Stimulated activated CD8-positive, alpha-beta memory T cell treated with anti-CD3 and anti-CD28 coated beads, Interleukin-12 subunit alpha, Interleukin-12 subunit beta, amount 100 ng/mL, for 1 hour (primary cell): ENCODE data around the gene SLC35A5.
"Not testable (repeated sequence)": the region's sequence is repeated elsewhere in the genome, so short reads cannot be mapped to it uniquely, and the experiment has no call there.

ENCODE experiments used
- DNase-seq: peaks from one replicate; pipeline ENCODE4 v3.0.0-alpha.2; 2020; ENCODE audit warnings: low read depth

Gene SLC35A5, protein sequence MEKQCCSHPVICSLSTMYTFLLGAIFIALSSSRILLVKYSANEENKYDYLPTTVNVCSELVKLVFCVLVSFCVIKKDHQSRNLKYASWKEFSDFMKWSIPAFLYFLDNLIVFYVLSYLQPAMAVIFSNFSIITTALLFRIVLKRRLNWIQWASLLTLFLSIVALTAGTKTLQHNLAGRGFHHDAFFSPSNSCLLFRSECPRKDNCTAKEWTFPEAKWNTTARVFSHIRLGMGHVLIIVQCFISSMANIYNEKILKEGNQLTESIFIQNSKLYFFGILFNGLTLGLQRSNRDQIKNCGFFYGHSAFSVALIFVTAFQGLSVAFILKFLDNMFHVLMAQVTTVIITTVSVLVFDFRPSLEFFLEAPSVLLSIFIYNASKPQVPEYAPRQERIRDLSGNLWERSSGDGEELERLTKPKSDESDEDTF

DNA sequence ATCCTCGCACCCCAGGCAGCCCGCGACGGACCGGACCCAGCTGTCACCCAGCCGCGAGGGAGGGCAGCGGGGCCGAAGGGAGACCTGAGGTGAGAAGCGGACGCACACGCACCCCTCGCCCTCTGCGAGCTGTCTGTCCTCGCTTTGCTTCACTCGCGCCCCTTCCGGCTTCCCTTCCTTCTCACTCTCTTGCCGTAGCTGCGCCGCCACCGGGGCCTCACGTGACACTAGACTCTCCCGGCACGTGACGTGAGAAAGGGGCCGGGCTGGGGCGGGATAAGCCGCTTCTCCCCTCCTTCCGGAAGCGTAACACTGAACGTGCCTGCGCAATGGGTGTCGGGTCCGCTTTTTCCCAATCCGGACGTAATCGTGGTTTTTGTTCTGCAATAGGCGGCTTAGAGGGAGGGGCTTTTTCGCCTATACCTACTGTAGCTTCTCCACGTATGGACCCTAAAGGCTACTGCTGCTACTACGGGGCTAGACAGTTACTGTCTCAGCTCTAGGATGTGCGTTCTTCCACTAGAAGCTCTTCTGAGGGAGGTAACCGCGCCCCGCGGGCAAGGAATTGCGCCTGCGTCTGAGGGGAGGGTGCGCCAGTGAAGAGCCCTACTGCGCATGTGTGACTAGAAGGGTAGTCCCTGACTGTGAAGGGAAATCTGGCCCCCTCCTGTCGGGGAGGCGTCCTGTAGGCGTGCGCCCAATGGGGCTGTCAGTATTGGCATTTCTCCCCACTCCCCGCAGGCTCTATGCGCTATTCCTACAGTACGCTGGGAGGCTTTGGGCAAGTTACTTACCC is at the start of gene SLC35A5, which contains the start of gene ATG3:
Gene SLC35A5, plus strand, starts transcription at position 312 of the 796 bp plus-strand sequence. CDS start 1,359 bp downstream, outside the sequence.
Gene ATG3, minus strand, starts transcription at position 229 of the 796 bp plus-strand sequence. CDS start 434 bp downstream, outside the sequence.
- DNase-seq, result peak; percentile 99

DNA sequence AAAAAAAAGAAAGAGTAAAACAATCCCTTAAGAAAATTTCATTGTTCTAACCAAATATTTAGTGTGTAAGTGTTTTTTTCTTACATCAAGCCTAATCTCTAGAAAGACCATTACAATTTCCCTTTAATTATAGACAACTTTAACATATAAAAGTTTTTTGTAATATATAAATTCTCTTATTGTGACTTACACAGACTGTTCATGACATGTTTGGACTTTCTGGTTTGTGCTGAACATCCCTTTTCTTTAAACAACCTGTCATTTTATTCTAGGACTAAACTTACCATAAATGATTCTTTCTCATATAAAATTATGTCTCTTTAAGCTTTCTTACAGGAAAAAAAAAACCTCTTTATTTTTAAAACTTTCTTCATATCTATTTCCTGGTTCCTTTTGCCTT is 49.5 kb upstream of the SLC35A5 start:
- no peak for DNase-seq

DNA sequence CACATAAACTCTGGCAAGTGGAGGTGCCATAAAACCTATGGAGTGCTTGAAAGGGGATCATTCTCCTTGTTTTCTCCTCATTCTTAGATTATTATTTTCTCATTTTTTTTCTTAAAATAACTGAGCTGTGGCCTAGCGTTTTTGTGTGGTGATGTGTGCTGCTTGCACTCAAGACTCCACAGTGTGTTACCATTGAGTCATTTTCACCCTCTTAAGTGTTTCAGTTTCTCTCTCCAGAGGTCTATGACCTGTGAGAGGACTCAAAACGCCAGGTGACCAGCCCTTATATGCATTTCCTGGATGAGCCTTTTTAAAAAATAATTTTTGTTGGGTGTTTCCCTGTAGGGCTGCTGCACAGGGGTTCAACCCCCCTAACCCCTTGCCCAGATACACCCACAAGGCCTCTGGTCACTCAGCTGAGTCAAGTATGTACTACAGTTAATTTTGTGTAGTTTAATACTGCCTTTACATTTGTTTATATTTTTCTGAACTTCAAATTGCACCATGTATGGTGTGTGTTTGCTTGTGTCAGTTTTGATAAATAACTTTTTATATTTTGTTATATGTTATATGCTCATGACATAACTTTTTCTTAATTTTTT is 47.2 kb upstream of the SLC35A5 start:
- DNase-seq, result no peak

DNA sequence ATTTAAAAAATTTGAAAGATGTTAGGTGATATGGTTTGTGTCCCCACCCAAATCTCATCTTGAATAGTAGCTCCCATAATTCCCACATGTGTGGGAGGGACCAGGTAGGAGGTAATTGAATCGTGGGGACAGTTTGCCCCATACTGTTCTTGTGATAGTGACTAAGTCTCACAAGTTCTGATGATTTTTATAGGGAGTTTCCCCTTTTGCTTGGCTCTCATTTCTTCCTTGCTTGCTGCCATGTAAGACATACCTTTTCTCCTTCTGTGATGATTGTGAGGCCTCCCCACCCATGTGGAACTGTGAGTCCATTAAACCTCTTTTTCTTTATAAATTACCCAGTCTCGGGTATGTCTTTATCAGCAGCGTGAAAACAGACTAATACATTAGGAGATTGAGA is 42.9 kb upstream of the SLC35A5 start:
- DNase-seq, result not testable (repeated sequence)

DNA sequence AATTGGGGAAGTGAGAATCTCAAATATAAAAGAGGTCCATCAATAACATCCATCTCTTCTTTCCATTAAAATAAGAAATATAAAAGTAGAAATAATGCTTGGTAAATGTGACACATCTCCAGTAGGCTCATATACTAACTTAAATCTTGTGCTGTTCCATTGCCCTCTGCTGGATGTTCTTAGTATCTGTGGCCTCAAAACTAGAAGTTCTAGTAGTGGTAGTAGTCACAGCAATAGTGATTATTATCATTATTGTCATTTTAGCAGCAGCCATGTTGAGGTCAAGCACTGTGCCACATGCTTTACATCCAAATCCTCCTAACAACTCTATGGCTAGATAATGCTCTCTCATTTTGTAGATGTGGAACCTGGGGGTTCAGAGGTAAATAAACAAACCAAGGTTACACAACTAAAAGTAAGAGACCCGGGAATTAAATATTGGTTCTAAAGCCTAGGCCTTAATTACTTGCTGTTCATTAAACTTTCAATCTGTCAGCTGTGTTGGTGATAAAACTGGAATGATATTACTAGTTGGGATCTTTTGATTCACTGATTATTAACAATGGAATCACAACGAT is 42.3 kb upstream of the SLC35A5 start:
- DNase-seq, result no peak

DNA sequence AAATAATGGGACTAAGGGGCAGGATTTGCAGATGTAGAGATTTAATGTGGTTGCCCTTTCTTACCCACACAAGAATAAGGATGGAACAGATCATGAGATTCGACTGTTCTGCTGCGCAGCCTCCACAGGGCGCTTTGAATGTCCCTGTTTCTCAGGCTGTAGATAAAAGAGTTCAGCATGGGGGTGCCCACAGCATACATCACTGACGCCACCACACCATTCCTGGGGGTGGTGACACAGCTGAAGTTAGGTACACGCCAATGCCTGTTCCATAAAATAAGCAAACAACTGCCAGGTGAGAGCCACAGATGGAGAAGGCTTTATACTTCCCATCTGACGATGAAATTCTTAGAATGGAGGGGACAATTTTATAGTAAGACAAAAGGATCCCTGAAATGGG is 37.7 kb upstream of the SLC35A5 start:
- not testable (repeated sequence) for DNase-seq

DNA sequence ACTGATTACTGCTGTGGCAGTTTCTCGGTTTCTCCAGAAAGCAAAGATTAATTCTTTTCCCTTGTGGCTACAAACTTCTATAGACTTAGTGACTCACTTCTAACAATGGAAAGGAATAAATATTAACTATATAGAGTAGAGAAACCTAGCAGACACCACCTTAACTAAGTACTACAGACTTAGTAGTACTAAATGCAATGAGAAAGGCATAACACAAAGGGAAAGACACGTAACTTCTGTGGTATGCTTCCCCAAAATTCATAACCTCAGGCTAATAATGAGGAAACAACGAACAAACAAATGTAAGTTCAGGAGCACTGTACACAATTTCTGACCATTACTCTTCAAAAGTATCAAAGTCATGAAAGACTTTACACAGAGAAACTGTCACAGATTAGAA is 31.3 kb upstream of the SLC35A5 start:
- DNase-seq, result no peak

DNA sequence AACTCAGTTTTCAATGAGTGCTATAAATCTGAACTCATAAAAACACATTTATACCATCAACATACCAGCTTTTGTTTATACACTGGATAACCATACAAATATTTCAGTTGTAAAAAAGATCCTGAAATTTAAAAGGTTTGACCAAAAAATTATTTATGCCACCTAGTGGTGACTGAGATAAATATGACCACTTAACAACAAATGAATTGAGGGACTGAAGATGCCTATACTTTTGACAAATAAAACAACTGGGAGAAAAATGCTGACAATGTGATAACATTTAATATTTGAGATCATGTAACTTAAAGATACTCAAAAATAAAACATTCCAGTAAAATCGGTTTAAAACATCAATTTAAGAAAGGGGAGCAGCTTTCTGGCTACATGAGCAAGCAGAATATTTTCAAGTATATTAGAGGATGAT is 30.5 kb upstream of the SLC35A5 start:
- no peak for DNase-seq

DNA sequence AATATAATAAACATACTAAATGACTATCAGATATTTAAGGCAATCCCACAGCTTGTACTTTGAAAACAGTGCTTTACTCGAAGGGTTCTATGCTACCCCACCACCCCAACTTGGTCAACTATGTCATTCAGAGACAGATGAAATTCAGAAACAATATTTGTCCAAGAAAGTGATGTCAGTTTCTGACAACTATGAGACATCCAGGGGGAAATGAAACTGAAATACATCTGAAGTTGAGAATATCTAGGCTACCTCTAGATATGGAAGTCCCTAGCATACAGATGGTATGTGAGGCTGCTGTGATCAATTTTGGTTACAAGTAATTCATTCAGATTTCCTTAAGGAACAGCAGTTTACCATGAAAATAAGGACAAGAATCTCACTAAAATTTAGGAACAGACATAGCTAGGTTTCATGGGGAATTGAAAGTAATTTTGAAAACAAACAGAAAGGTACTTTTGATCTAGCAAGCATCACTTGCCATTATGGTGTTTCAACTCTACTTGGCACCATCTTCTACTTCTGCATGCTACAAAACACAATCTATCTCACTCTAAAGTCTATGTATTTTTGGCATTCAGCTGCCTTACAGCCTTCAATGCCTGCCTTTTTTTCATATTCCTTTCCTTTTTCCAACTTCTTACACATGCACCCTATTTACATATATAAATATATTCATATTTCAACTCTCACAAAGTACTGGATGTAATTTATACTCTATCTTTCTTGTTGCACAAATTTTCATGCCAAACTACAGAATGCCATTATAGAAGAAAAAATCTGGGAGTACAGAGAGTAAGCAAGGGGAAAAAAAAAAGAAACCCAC is 21.8 kb upstream of the SLC35A5 start:
- no peak for DNase-seq

DNA sequence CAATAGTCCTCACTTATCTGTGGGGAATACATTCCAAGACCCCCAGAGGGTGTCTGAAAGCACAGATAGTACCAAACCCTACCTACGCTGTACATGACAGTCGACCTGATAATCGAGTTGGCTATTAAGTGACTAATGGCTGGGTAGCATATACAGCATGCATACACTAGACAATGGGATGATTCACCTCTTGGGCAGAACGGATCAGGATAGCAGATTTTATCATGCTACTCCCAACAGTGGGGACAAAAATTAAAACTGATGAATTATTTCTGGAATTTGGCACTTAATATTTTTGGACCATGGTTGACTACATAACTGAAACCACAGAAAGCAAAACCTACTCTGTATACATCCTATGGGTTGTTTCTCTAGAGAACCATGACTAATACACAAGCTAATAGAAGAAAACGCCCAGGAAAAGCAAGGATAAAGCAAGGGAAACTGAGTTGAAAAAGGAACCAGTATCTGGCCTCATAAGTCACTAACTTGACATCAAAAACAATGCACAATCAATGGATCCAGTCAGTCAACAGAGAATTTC is 15.6 kb upstream of the SLC35A5 start:
- no peak for DNase-seq

DNA sequence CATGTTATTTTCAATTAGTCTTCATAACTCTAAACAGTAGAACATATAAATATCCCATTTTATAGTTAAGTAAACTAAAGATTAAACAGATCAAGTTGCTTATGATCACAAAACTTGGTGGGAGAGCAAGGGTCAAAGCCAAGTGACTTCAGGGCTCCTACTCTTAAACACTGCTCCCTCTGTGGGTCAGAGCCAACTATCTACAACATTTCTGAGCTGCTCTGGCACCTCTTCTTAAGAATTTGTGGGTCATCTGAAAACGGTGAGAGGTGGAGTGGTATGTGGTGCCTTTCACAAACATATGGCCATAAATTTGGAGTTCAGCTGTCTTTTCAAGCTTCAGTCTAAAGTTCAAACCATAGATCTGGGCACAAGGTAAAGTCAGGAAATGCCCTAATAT is 11.0 kb upstream of the SLC35A5 start:
- no peak for DNase-seq

DNA sequence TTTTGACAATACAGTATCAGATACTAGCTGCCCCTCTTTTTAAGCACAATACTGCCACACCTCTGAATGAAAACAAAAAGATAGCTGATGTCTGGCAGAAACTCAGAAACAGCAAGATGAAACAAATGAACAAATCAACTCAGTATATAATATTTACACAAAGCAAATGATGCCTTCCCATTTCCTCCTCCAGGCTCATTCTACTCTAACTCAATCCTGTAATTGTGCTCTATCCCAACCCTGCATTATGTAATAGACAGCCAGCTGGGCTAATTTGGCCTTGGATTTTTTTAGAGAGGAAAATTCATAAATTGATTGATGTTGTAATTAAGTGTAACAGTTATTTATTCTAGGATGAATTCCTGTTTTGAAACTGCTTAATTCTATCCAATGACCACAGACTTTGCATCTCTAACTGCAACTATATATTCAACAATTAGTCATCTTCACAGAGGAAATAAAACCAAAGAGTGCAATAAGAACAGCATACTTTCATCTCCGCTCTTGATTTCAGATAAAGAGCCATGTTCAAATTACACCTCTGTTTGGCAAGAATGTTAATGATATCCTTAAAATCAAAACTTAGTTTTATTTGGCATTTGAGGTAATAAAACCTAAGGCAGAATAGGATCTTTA is 6.2 kb upstream of the SLC35A5 start:
- no peak for DNase-seq

DNA sequence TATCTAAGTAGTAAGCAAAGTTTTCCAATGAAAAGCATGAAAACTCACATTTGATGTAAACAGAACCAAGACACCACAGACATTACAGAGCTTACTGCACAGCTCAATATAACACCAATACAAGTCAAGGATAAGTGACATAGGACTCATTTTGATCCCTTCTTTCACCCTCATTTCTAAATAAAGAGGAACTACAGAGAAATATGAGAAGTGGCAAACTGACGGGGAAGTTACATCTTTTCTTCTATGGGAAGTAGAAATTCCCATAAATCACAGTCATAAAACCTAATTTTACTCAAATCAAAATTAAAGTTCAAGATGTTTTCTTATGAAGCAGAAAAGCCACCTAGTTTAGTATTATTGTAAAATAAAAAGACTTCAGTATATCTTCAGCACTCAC is 3.9 kb upstream of the SLC35A5 start:
- DNase-seq, result no peak

DNA sequence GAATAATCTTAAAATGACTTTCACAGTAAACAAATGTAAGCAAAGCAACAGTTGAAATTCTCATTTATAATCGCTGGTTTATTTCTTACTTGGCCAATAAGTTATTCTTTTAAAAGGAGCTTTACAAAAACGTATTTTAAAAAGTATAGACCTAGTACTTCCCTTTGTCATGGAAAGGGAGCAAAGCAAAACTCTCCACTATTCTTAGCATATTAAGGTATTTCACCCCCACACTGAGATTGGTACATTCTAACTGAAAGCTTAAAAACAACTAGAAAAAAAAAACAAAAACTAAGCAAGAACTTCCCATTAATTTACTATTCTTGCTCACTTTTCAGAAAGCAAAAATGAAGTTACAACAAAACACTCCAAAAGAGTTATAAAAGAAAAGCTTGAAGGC is 1.5 kb upstream of the SLC35A5 start:
- DNase-seq, result no peak

DNA sequence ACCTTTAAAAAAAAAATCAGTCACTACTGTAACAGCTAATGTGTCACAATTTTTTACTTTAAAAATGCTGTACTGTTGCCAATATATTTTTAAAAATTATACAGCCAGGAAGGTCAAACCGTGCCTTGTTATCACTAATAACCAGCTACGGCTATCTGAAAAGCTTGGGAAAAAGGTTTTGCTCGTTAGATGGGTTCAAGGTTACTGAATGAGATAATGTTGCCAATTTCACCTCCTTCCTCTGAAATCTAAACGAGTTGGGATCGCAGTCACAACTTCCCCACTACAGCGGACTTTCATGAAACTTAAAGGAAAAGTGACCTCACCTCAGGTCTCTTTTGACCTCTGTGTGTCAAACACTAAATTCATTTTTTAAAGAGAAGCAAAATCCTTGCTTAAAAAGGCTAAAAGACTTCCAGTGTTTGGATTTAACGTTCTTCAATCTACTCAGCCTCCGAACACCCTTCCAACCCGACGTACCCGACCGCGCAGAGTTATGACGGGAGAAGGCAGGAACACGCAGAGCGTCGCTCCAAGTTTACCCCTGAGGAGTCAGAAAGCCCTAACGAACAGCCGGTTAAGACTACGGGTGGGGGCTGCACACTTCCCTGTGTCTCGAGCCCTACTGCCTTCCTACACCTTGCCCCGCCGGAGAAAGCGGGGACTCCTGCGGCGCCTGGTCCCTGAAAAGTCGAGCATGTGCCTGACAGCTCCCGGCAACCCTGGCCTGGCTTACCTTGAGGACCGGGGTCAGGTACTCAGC is 943 bp upstream of the SLC35A5 start:
- DNase-seq, result peak; percentile 32

DNA sequence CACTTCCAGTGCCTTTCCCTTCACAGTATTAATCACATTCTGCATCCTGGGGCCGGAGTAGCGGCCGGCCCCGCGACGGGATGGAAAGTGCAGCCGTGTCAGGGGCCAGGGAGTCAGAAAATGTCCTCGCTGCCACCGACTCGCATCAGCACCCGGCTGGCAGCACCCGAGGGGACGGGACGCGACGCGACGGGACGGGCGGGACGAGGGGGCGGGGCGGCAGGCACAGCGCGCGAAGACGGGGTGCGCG is 436 bp upstream of the SLC35A5 start:
- DNase-seq, result no peak

DNA sequence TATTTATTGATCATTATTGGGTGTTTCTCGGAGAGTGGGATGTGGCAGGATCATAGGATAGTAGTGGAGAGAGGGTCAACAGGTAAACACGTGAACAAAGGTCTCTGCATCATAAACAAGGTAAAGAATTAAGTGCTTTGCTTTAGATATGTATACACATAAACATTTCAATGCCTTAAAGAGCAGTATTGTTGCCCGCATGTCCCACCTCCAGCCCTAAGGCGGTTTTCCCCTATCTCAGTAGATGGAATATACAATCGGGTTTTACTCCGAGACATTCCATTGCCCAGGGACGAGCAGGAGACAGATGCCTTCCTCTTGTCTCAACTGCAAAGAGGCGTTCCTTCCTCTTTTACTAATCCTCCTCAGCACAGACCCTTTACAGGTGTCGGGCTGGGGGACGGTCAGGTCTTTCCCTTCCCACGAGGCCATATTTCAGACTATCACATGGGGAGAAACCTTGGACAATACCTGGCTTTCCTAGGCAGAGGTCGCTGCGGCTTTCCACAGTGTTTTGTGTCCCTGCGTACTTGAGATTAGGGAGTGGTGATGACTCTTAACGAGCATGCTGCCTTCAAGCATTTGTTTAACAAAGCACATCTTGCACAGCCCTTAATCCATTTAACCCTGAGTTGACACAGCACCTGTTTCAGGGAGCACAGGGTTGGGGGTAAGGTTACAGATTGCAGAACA is 2.5 kb downstream of the SLC35A5 start:
- DNase-seq, result not testable (repeated sequence)

DNA sequence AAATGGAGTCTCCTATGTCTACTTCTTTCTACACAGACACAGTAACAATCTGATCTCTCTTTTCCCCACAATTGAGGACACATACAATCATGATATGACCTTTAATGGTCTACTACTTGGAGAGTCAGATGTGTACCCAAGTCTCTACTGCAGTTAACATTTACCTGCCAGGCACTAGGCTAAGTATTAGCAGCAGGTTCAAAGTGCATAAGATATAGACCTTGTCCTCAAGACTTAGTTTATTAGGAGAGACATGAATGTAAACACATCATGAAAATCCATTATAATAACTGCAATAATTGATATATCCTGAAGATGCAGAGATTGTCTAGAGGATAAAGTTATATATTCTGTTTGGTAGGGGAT is 3.1 kb downstream of the SLC35A5 start:
- DNase-seq, result no peak

DNA sequence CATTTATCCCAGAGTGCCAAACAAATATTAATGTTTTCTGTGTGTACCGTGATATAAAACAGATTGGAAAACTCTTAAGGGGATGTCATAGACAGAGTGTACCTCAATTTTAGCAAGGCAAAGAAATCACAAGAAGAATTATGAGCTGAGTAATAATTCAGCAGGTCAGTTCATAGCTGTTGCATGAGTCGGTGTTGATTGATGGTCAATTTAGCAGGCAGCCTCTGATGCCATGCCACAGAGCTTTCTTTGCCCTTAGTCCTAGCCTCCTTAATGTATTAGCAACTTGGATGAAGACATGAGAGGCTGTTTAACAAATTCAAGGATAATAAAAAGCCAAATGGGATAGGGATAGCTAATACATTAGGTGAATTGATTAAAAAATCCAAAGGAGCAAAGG is 6.8 kb downstream of the SLC35A5 start:
- no peak for DNase-seq

DNA sequence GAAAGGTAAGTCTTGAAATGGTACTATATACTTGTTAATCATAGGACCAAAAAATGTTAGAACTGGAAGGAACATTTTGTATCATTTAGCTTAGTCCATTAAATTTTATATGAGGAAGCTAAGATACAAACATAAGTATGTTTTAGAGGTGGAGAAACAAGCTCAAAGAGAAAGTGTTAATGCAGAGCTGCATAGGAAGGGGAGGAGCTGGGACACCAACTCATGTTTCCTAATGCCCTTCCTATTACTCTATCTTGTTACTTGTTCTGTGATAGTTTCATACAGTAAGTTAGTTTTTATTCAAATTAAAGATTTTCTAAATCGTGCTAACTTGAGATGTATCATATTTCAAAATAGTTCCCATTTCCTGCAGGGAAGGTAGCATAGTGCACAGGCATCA is 7.4 kb downstream of the SLC35A5 start:
- no peak for DNase-seq
